Activated CD4-positive, alpha-beta T cell treated with anti-CD3 and anti-CD28 coated beads, Interleukin-2, amount 50 U/mL, for 48 hours (primary cell): ENCODE measurements around the gene PPIL6.

Source experiments
- DNase-seq, 2 experiments: peaks; one replicate each; pipeline ENCODE4 v3.0.0-alpha.2; 2020

The PPIL6 gene

GRCh38 chr6:109360281-109360680 lies 80.1 kb downstream of the PPIL6 start:
- DNase-seq, result no peak

DNA sequence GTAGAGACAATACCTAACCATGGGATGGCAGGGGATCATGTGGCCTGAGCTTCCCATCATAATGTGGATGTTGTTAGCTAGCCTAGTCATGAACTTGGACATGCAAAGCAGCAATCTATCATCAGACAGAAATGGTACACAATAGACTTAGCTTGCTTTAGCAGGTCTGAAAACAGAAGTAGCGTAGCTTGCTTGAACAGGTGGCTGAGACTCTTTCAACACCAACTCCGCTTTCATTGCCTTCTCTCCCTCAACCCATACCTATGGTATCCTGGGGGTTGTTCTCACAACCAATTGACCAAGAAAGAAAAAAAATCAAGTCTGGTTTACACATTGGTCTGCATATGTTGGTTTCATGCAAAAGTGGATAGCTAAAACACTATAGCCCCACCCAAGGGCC lies 81.2 kb downstream of the PPIL6 start:
- no peak for DNase-seq

DNA sequence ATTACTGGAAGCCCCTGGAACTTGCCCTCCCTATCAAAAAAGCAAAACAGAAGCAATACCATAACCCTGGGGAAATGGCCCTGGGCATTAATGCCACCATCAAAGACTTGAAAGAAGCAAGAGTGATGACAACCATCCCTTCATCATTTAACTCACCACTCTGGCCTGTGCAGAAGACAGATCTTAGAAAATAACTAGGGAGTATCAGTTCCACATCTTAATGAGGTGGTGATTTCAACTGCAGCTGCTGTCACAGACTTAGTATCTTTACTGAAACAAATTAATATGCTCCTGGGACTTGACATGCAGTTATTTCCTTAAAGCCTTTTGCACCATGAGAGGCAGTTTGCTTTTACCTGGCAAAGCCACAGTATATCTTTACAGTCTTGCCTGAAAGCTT lies 82.2 kb downstream of the PPIL6 start:
- no peak for DNase-seq

- no peak for DNase-seq
Observed at GRCh38 chr6:109356237-109356636, 84.2 kb downstream of the PPIL6 start.

- DNase-seq, result no peak
Observed at GRCh38 chr6:109351231-109352130, 88.9 kb downstream of the PPIL6 start.

DNA sequence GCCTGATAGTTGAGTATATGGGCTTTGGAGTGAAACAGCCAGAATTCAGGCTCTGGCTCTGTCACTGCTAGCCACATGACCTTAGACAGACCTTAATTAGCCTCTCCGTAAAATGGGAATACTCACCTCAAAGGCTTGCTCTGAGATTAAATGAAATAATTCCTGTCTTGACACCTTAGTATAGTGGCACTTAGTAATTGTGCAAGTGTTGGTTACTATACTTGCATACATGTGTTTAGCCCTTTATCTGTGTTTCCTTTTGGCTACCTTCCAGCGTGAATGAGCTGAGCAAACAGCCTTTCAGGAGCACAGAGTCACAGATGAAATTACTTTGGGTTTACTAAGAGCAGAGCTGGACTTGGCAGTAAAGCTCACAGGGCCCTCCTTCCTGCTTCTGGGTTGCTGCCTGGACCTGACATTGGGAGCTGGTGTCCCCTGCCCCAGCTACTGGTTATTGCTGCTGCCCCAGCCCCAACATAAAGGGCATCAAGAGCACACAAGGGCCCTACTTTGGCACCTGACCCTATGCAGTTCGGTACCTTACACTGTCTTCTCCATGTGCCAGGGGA lies 90.9 kb downstream of the PPIL6 start:
- DNase-seq, result no peak

DNA sequence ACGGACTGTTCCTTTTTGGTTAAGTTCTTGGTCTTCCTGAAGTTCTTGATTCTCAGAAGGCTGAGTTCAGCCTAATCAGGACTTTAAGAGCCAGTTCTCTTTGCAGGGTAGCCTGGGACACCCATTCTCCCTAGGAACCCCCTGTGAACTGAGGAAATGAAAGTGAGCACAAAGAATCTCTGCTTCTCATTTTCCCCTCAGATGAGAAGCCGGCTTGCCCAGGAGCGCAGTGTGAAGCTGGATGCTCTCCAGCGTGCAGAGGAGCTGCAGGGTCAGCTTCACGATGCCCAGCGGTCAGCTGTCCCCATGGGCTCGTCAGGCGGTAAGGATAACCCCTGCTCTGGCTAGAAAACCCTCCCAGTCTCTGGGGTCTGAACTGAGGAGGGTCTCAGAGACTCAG lies 92.2 kb downstream of the PPIL6 start:
- no peak for DNase-seq

GRCh38 chr6:109347779-109348178 lies 92.6 kb downstream of the PPIL6 start:
- no peak for DNase-seq

DNA sequence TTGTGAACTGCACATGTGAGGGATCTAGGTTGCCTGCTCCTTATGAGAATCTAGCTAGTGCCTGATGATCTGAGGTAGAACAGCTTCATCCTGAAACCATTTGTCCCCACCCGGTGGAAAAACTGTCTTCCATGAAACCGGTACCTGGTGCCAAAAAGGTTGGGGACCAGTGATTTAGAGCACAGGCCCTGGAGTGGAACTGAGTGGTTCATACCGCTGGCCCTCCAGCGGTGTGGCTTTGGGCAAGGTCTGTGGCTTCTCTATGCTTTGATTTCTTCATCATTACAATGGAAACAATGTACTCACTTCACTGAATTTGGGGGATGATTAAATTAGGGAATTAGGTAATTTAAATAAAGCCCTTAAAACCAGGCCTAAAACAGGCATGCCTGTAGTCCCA lies 94.4 kb downstream of the PPIL6 start:
- no peak for DNase-seq

GRCh38 chr6:109344226-109344625 lies 96.2 kb downstream of the PPIL6 start:
- no peak for DNase-seq

DNA sequence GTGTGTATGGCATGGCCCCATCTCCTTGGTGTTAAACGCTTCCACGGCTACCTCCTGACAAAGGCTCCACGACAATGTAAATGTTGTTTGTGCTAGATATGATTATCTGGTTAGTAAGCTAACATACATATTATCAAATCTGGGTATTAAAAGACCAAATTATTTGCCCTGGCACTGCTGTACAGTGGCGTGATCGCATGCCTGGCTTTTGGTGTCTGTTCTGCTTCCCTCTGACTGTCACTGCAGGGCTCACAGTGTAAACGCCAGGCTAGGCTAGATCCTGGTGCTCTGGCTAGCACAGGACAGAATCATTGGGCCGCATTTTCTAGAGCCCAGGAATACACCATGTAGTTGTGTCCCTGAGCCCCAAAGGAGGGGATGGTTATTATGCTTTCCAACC lies 96.9 kb downstream of the PPIL6 start:
- no peak for DNase-seq

DNA sequence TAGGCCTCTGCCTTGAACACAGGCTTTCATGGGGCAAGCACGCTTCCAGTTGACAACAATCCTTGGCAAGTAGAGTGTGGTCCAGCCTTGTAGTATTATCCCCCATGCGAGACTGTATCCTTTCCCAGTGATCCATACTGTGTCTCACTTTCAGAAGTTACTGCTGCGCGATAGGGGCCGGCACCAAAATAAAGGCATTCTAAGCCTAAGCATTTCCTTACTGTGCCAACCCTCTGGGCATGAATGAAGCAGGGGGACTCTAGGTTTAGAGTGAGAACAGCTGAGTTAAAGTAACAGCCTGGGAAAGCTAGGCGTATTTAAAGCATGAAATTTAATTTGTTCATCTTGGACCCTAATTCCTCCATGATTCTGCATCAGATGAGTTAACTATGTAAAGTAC lies 97.5 kb downstream of the PPIL6 start:
- no peak for DNase-seq

- DNase-seq, result no peak
Observed at GRCh38 chr6:109342506-109342905, 97.9 kb downstream of the PPIL6 start.

DNA sequence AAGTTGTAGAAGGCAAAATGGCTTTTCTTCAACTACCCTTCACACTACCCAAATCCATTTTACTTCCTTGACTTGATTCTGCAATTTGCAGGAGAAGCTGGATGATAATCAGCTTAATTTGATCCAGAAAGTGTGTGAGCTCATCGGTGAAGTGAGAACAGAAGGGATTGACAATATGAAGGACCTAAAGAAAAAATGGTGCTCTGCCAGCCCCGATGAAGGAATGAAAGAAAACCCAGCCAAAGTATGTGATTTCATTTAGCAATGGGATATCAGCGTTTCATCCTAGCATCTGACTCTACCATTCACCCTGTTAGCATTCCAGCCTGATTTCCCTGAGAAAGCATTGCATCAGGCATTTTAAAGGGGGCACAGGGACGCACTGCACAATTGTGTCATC lies 99.6 kb downstream of the PPIL6 start:
- DNase-seq, result no peak
